Progenitor cell of endocrine pancreas (in vitro differentiated cells): ENCODE results near the gene PDZRN4. TPM values are rescaled to one million over a fixed set of nuclear protein-coding genes. Genes with fewer than 3 reads are reported as not detected.

Experiments
- DNase-seq: peaks from one replicate; pipeline ENCODE4 v3.0.0; 2021; ENCODE audit warnings: low spot score; ENCODE audit not compliant: unreplicated experiment
- H3K27ac Mint-ChIP-seq: 2 replicates; pipeline ENCODE4 v1.8.0; 2021; ENCODE audit warnings: mild to moderate bottlenecking, moderate library complexity, mixed read lengths
- H3K27me3 Mint-ChIP-seq: 2 replicates; pipeline ENCODE4 v1.8.0; 2021; ENCODE audit warnings: mixed read lengths
- H3K36me3 Mint-ChIP-seq: 2 replicates; pipeline ENCODE4 v1.8.0; 2022; ENCODE audit warnings: mixed read lengths; ENCODE audit not compliant: insufficient read depth
- H3K4me1 Mint-ChIP-seq: 2 replicates; pipeline ENCODE4 v1.8.0; 2021; ENCODE audit warnings: low read depth, mixed read lengths
- H3K4me3 Mint-ChIP-seq: 2 replicates; pipeline ENCODE4 v1.8.0; 2021; ENCODE audit warnings: low read depth, mild to moderate bottlenecking, moderate library complexity, mixed read lengths
- H3K9me3 Mint-ChIP-seq: 2 replicates; pipeline ENCODE4 v1.8.0; 2021; ENCODE audit warnings: low read depth, mixed read lengths
- CTCF ChIP-seq: fragments of 200-600 bp; sonication (generic); IDR thresholded peaks from one replicate; pipeline ENCODE4 v1.5.0; 2021; ENCODE audit warnings: antibody characterized with exemption, mild to moderate bottlenecking; ENCODE audit not compliant: unreplicated experiment
- total RNA-seq: library from RNA; stranded (reverse); gene quantifications from 2 replicates; pipeline ENCODE4 v1.2.1, GENCODE V29; 2021

The PDZRN4 gene
- total RNA-seq, 1 donor from 2014 or later = 0.12 TPM

DNA sequence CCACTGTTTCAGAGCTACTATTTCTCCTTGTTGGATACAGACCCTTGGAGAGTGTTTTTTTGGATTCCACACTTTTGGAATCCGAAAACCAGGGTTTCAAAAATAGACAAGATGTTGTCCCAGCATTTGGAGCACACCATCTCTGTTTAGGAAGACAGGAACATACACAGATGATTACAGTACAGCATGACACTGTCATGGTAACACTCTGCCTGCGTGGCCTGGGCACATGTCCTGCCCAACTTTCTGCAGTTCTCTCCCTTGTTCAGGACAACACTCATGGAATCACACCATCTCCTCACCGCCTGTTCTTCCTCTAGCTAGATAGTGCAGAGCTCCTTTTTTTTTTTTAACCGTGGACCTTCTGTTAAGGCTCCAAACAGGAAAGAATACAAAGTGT lies 369.2 kb downstream of the PDZRN4 start:
- Mint-ChIP-seq H3K4me1 (no peaks in the 10 kb centered on the region), H3K36me3 (no peaks in the 10 kb centered on the region), H3K27me3 (no peaks in the 10 kb centered on the region), H3K4me3 (no peak overlapping the region), H3K27ac (no peak overlapping the region), H3K9me3 (no peaks in the 10 kb centered on the region)
- no peak for DNase-seq
- no peak for TF ChIP-seq CTCF

DNA sequence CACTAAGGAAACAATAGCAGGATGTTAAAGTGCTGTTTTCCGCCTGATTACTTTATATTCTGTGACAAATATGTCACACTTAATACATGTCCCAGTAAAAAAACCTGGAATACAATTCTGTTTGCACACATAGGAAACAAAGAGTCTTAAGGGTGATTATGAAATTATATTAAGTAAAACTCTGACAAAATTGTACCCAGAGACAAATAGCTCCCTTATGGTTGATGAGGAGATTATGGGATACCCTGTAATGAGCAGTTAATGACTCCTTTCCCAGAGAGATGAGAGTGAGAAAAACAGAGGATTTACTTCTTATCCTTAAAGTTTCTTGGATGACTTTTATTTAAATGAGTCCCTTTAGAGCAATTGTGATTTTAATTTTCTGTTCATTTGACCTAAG lies 370.6 kb downstream of the PDZRN4 start:
- H3K36me3 Mint-ChIP-seq = no peaks in the 10 kb centered on the region
- H3K4me1 Mint-ChIP-seq = no peaks in the 10 kb centered on the region
- H3K4me3 Mint-ChIP-seq = no peak overlapping the region
- no peaks in the 10 kb centered on the region for H3K27me3 Mint-ChIP-seq
- TF ChIP-seq CTCF = no peak
- H3K27ac Mint-ChIP-seq = no peak overlapping the region
- no peak for DNase-seq
- no peaks in the 10 kb centered on the region for H3K9me3 Mint-ChIP-seq

- no peaks in the 10 kb centered on the region for H3K36me3 Mint-ChIP-seq
- no peaks in the 10 kb centered on the region for H3K9me3 Mint-ChIP-seq
- no peak overlapping the region for H3K27ac Mint-ChIP-seq
- no peak overlapping the region for H3K4me3 Mint-ChIP-seq
- H3K27me3 Mint-ChIP-seq = no peaks in the 10 kb centered on the region
- no peak for DNase-seq
- no peaks in the 10 kb centered on the region for H3K4me1 Mint-ChIP-seq
- TF ChIP-seq CTCF = no peak
Observed at GRCh38 chr12:41563051-41563450, 374.9 kb downstream of the PDZRN4 start.

DNA sequence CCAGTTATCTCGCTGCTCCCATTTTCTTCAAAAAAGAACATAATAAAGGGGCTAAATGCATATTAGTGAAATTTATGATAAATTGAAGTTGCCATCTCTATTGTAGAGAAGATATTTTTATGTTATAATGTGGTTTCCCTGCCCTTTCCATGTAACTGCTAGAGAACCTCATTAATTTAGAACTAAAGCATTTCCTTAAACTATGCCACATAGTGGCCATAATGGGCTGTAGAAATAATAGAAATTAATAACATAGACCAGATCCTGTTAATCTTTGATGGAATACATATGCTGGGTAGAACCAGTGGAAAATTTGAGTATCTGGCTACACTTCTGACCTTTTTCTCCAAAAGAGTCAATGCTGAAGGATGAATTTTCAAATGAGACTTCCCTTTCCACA lies 376.7 kb downstream of the PDZRN4 start:
- H3K27ac Mint-ChIP-seq = no peak overlapping the region
- H3K36me3 Mint-ChIP-seq = no peaks in the 10 kb centered on the region

GRCh38 chr12:41566703-41567102 lies 378.6 kb downstream of the PDZRN4 start:
- DNase-seq = no peak
- Mint-ChIP-seq H3K27me3 (no peaks in the 10 kb centered on the region), H3K4me3 (no peak overlapping the region), H3K9me3 (no peaks in the 10 kb centered on the region), H3K36me3 (no peaks in the 10 kb centered on the region), H3K27ac (no peak overlapping the region), H3K4me1 (no peaks in the 10 kb centered on the region)
- no peak for TF ChIP-seq CTCF

More for the DNA sequence above, 376.7 kb downstream of the PDZRN4 start:
- Mint-ChIP-seq H3K27me3 (no peaks in the 10 kb centered on the region), H3K4me3 (no peak overlapping the region), H3K9me3 (no peaks in the 10 kb centered on the region), H3K4me1 (no peaks in the 10 kb centered on the region)
- no peak for TF ChIP-seq CTCF
- no peak for DNase-seq
